K562 (cell line): ENCODE data around the gene TOMM22. TPM values are rescaled to one million over a fixed set of nuclear protein-coding genes. Genes with fewer than 3 reads are reported as not detected.

Experiments used
- ATAC-seq: fragments of 200-7000 bp; cut with Tn5 transposase; 3 replicates; pipeline ENCODE4 v1.9.1; 2020; ENCODE audit warnings: moderate library complexity
- BruUV-seq: library from RNA; stranded (reverse); fragments of 400-500 nt; replicated peaks from 2 replicates; lab custom pipeline; 2021; lab: Mats Ljungman, UMichigan
- CTCF ChIA-PET: fragments of 300-600 bp; formaldehyde crosslinking; extraction: SDS; loops from one replicate; lab custom pipeline; 2021; ENCODE audit warnings: low intra/inter-chr PET ratio; lab: Yijun Ruan, JAX
- POLR2A ChIA-PET: fragments of 300-600, 350-650 bp; sonication (Branson Sonifier 250); formaldehyde crosslinking; extraction: SDS; loops from one replicate; lab custom pipeline; 2021; ENCODE audit warnings: antibody characterized with exemption, inconsistent platforms; lab: Yijun Ruan, JAX
- DNase-seq, 4 experiments: peaks; one replicate each; pipeline versions ENCODE4 v3.0.0 to v3.0.0-alpha.2; 2011 to 2018; ENCODE audit warnings: low spot score in 3 of 4, mixed read lengths in 3 of 4; ENCODE audit errors: extremely low read depth in 1 of 4
- FAIRE-seq: peaks from 2 replicates; lab custom pipeline; 2011; peaks lifted over from hg19 to GRCh38; lab: Jason Lieb, UNC
- H2AFZ ChIP-seq: 2 replicates; pipeline ENCODE4 v1.6.0; 2011; ENCODE audit warnings: low read depth, low read length, control low read depth, inconsistent platforms
- H3K27ac ChIP-seq: fragments of 200-600 bp; 3 replicates; pipeline ENCODE4 v1.8.0; 2011; ENCODE audit warnings: low read depth, mild to moderate bottlenecking, control low read depth, inconsistent platforms, low read length, moderate library complexity, mixed read lengths; ENCODE audit errors: extremely low read depth
- H3K27me3 ChIP-seq, 2 experiments: fragments of 300-600 bp in 1 of 2; 2 replicates in 1 of 2; 3 replicates in 1 of 2; pipeline versions ENCODE4 v1.6.0 to v1.8.0; 2011; ENCODE audit warnings: inconsistent platforms in 2 of 2, low read length in 2 of 2, mild to moderate bottlenecking in 1 of 2, mixed read lengths in 1 of 2, moderate library complexity in 1 of 2; ENCODE audit not compliant: control insufficient read depth in 2 of 2, insufficient read depth in 2 of 2
- H3K36me3 ChIP-seq: fragments of 300-600 bp; 3 replicates; pipeline ENCODE4 v1.8.0; 2011; ENCODE audit warnings: mild to moderate bottlenecking, low read length, inconsistent platforms; ENCODE audit not compliant: control insufficient read depth, insufficient read depth
- H3K4me1 ChIP-seq, 2 experiments: fragments of 200-600 bp in 1 of 2; replicated peaks in 1 of 2; 2 replicates in 1 of 2; 3 replicates in 1 of 2; pipeline versions ENCODE4 v1.5.1 to v1.8.0; 2011; ENCODE audit warnings: inconsistent platforms in 2 of 2, low read length in 2 of 2, mild to moderate bottlenecking in 1 of 2, mixed read lengths in 1 of 2, moderate library complexity in 1 of 2; ENCODE audit not compliant: control insufficient read depth in 2 of 2, insufficient read depth in 2 of 2
- H3K4me2 ChIP-seq: 2 replicates; pipeline ENCODE4 v1.6.1; 2011; ENCODE audit warnings: low read length, control low read depth, inconsistent platforms, mixed read lengths; ENCODE audit not compliant: insufficient read depth
- H3K4me3 ChIP-seq: fragments of 200-600 bp; sonication (generic), shearing (Covaris generic); 2 replicates; pipeline ENCODE4 v1.5.1; 2016; ENCODE audit warnings: control low read depth, inconsistent platforms
- H3K79me2 ChIP-seq: fragments of 200-600 bp; 3 replicates; pipeline ENCODE4 v1.8.0; 2011; ENCODE audit warnings: low read length, inconsistent platforms; ENCODE audit not compliant: control insufficient read depth, insufficient read depth
- H3K9ac ChIP-seq, 2 experiments: 2 replicates each; pipeline versions ENCODE4 v1.6.0 to v1.6.1; 2011; ENCODE audit warnings: low read depth in 2 of 2, low read length in 2 of 2, control low read depth in 1 of 2, inconsistent platforms in 1 of 2, mild to moderate bottlenecking in 1 of 2, mixed read lengths in 1 of 2; ENCODE audit not compliant: insufficient read depth in 1 of 2
- H3K9me1 ChIP-seq: one replicate; pipeline ENCODE4 v1.6.0; 2011; ENCODE audit warnings: inconsistent platforms, mild to moderate bottlenecking, low read length, moderate library complexity; ENCODE audit not compliant: control insufficient read depth, insufficient read depth
- H3K9me3 ChIP-seq: replicated peaks from 2 replicates; pipeline ENCODE4 v1.5.1; 2011; ENCODE audit warnings: low read depth, low read length, inconsistent platforms; ENCODE audit not compliant: control insufficient read depth, insufficient read depth
- H4K20me1 ChIP-seq: replicated peaks from 2 replicates; pipeline ENCODE4 v1.6.1; 2011; ENCODE audit warnings: low read length, inconsistent platforms, mixed read lengths; ENCODE audit not compliant: control insufficient read depth, insufficient read depth
- CBFA2T2 ChIP-seq: fragments of 450-650 bp; conservative IDR thresholded peaks from 2 replicates; pipeline ENCODE4 v1.6.1; 2017; ENCODE audit warnings: mild to moderate bottlenecking
- CBFA2T3 ChIP-seq: fragments of 450-650 bp; IDR thresholded peaks from 2 replicates; pipeline ENCODE4 v1.6.1; 2017
- ESRRA ChIP-seq: fragments of 450-650 bp; IDR thresholded peaks from 2 replicates; pipeline ENCODE4 v1.6.1; 2014; ENCODE audit warnings: low read depth, mild to moderate bottlenecking, moderate library complexity, borderline replicate concordance
- HNRNPH1 ChIP-seq: fragments of 200-400 bp; formaldehyde crosslinking; optimal IDR thresholded peaks from 2 replicates; pipeline ENCODE3; 2017; ENCODE audit warnings: low read depth, mild to moderate bottlenecking, low read length, moderate library complexity
- RFX1 ChIP-seq: fragments of 450-650 bp; IDR thresholded peaks from 2 replicates; pipeline ENCODE4 v1.6.1; 2016; ENCODE audit warnings: mild to moderate bottlenecking, moderate library complexity
- TCF3 ChIP-seq: sonication (generic); formaldehyde crosslinking; IDR thresholded peaks from 2 replicates; pipeline ENCODE4 v1.4.0; 2020; ENCODE audit warnings: mild to moderate bottlenecking, missing genetic modification reagents
- ZBTB1 ChIP-seq: sonication (generic); formaldehyde crosslinking; IDR thresholded peaks from 2 replicates; pipeline ENCODE4 v1.8.1; 2023; ENCODE audit warnings: missing genetic modification reagents, low read depth, mild to moderate bottlenecking, borderline replicate concordance
- WGBS: fragments of 100-300 bp; shearing (Covaris generic); methylation state at CpG from one replicate; pipeline ENCODE4 v1.1.6; 2016; ENCODE audit warnings: low coverage, mixed read lengths; ENCODE audit not compliant: insufficient coverage; ENCODE audit errors: missing lambda C conversion rate; 5-methylcytosine and 5-hydroxymethylcytosine counted together
- in situ Hi-C: fragments of 300-500 bp; cut with MboI; formaldehyde crosslinking; loops from 4 replicates; pipeline ENCODE4 v1.15.0; 2018; ENCODE audit warnings: inconsistent platforms, mixed read lengths
- intact Hi-C: fragments of 100-400 bp; cut with micrococcal nuclease; formaldehyde crosslinking; loops from 2 replicates; pipeline ENCODE4 v1.14.2; 2022
- polyA plus RNA-seq, 8 experiments: library from polyadenylated mRNA; depleted of rRNA in 4 of 8; stranded (reverse) in 5 of 8; unstranded in 3 of 8; fragments of >200 nt; fragmentation: Nextera tagmentation in 2 of 8; fragmentation: Illumina TruSeq in 1 of 8; extraction: Ambion mirVana in 2 of 8; extraction: Trizol in 1 of 8; gene quantifications; 2 replicates each; pipeline versions ENCODE4 v1.2.1 to v1.2.3, GENCODE V29; 2011 to 2014; ENCODE audit warnings: inconsistent platforms in 1 of 8, missing spikeins in 1 of 8
- total RNA-seq, 7 experiments: library from RNA; depleted of rRNA in 6 of 7; stranded (reverse); fragments of >200 nt in 6 of 7; fragmentation: Illumina TruSeq in 2 of 7; extraction: Trizol in 2 of 7; gene quantifications; 2 replicates each; pipeline versions ENCODE4 v1.2.1 to v1.2.3, GENCODE V29; 2011 to 2021; ENCODE audit warnings: low replicate concordance in 1 of 7

The TOMM22 gene
- total and polyA plus RNA-seq, 9 of the 15 experiments (the other 6 are each of a cell fraction or from before 2014, with no cell fraction given): 25.8 to 108 (median 73.8) TPM

DNA sequence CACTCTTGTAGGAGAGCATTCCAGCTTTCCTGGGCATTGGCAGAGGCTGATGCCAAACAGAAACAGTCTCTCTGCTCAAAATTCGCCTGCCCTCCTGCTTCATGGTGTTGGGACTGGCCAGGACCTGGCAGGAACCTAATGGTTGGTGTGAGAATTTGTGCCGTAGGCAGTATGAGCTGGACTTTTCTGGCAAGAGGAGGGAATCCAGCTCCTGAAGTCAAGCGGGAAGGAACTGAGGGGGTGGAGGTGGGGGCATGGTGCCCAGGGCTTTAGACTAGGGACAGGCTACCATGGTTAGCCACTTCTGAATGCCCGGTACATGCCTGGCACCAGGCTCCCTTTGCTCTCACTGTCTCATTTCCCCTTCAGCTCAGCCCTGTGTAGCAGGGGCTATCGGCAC lies 6.9 kb upstream of the TOMM22 start (continued):
- TF ChIP-seq RFX1: no peak
- no peak for TF ChIP-seq ZBTB1 (CRISPR knock-in tag)

DNA sequence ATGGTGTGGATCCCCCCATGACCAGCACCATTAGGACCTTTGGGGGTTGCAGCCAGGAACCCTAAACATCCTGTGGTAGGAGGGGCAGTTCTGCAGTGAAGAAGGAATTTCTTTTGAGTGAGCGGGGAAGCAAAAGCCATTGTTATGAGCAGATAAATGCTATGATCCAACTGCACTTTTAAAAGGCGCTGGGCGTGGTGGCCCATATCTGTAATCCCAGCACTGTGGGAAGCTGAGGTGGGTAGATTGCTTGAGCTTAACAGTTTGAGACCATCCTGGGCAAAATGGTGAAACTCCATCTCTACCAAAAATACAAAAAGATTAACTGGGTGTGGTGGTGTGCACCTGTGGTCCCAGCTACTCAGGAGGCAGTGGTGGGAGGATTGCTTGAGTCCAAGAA lies 5.9 kb upstream of the TOMM22 start:
- Histone ChIP-seq H3K9ac (no peak overlapping the region), H3K36me3 (peaks cover 9% of the 10 kb centered on the region; the same call in 2 of the 3 replicates), H3K9me3 (no peaks in the 10 kb centered on the region), H3K4me2 (no peak overlapping the region), H2AFZ (no peak overlapping the region), H3K4me3 (no peak overlapping the region), H3K27ac (no peak overlapping the region), H4K20me1 (no peaks in the 10 kb centered on the region), H3K27me3 (no peaks in the 10 kb centered on the region), H3K9me1 (no peaks in the 10 kb centered on the region), H3K4me1 (peaks cover 0 to 6% of the 10 kb centered on the region in 2 experiments; a peak in 3 of 5 replicates), H3K79me2 (no peaks in the 10 kb centered on the region)
- TF ChIP-seq HNRNPH1 (no peak), TCF3 (CRISPR knock-in tag) (peak; percentile 51), ESRRA (no peak), CBFA2T3 (peak; percentile 40; the same call in 1 of the 2 replicates), CBFA2T2 (0 out of 2 replicates have a peak, but pooled peaks have one; percentile 17)
- ChIA-PET POLR2A (interaction anchor here (1.1 to 1.7 kb wide), 3 partner anchors 8 to 85 kb away, joined by 3 to 6 read pairs (median 5); no protein-coding TSS in a partner anchor), CTCF (no interaction called here)
- intact Hi-C loops (no loop called here), in situ Hi-C loops (no loop called here)
- no TSS peak for BruUV-seq
- peak; percentile 26 for FAIRE-seq
- no peak for ATAC-seq
- WGBS: 31% methylated on average over 3 of the region's 3 CpGs
- DNase-seq: peak in 1 of 4 experiments; percentile 28
